GM12891 (cell line): ENCODE results near the gene PLCL1.

ENCODE experiments used
- POLR2A ChIP-seq: IDR thresholded peaks from 2 replicates; pipeline ENCODE4 v1.6.1; 2011; ENCODE audit warnings: low read depth, low read length, control low read depth
- POLR2AphosphoS5 ChIP-seq: IDR thresholded peaks from 2 replicates; pipeline ENCODE4 v1.6.1; 2011; ENCODE audit warnings: low read depth, low read length, control low read depth
- SPI1 ChIP-seq: IDR thresholded peaks from 2 replicates; pipeline ENCODE4 v1.6.1; 2011; ENCODE audit warnings: low read depth, low read length, control low read depth
- TAF1 ChIP-seq: IDR thresholded peaks from 2 replicates; pipeline ENCODE4 v1.6.1; 2011; ENCODE audit warnings: low read depth, low read length, control low read depth

DNA sequence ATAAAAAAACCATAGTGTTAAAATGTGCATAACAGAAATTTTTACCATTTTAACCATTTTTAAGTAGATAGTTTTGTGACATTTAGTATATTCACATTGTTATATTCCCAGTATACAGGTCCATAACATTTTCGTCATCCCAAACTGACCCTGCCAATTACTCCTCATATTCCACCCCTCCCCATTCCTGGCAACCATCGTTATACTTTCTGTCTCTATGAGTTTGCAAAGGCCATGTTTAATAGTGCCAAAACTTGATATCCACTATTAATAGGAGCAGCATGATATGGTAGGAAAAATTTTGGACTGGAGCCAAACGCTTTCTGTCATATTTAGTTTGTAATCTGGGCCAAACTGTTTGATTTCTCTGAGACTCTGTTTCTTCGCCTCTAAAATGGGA lies 30.9 kb downstream of the PLCL1 start:
- TF ChIP-seq POLR2AphosphoS5 (no peak), POLR2A (no peak), SPI1 (no peak), TAF1 (no peak)
